Endothelial cell (in vitro differentiated cells): Measurements from ENCODE around the gene MRPS27. TPM values are rescaled to one million over a fixed set of nuclear protein-coding genes. Genes with fewer than 3 reads are reported as not detected.

Experiments
- DNase-seq: peaks from one replicate; pipeline ENCODE4 v3.0.0; 2021; ENCODE audit warnings: low spot score
- H3K27ac Mint-ChIP-seq: one replicate; pipeline ENCODE4 v1.8.0; 2021; ENCODE audit warnings: mixed read lengths, inconsistent platforms; ENCODE audit not compliant: unreplicated experiment
- H3K27me3 Mint-ChIP-seq: one replicate; pipeline ENCODE4 v1.8.0; 2021; ENCODE audit warnings: mild to moderate bottlenecking, moderate library complexity, mixed read lengths, inconsistent platforms; ENCODE audit not compliant: unreplicated experiment
- H3K36me3 Mint-ChIP-seq: one replicate; pipeline ENCODE4 v1.8.0; 2021; ENCODE audit warnings: mild to moderate bottlenecking, low read depth, mixed read lengths, inconsistent platforms; ENCODE audit not compliant: unreplicated experiment
- H3K4me1 Mint-ChIP-seq: one replicate; pipeline ENCODE4 v1.8.0; 2021; ENCODE audit warnings: mild to moderate bottlenecking, mixed read lengths, inconsistent platforms; ENCODE audit not compliant: unreplicated experiment
- H3K4me3 Mint-ChIP-seq: one replicate; pipeline ENCODE4 v1.8.0; 2021; ENCODE audit warnings: mild to moderate bottlenecking, mixed read lengths, inconsistent platforms; ENCODE audit not compliant: unreplicated experiment
- H3K9me3 Mint-ChIP-seq: one replicate; pipeline ENCODE4 v1.8.0; 2021; ENCODE audit warnings: mixed read lengths, inconsistent platforms; ENCODE audit not compliant: unreplicated experiment
- CTCF ChIP-seq: fragments of 200-600 bp; sonication (generic); IDR thresholded peaks from one replicate; pipeline ENCODE4 v1.5.0; 2021; ENCODE audit warnings: antibody characterized with exemption; ENCODE audit not compliant: unreplicated experiment
- total RNA-seq: library from RNA; stranded (reverse); fragmentation: NEBNext Ultra II Directional; extraction: Animal tissue kit (Norgen Biotek cat#: 25700); gene quantifications from one replicate; pipeline ENCODE4 v1.2.1, GENCODE V29; 2021; ENCODE audit not compliant: unreplicated experiment

The MRPS27 gene
- total RNA-seq, 1 donor from 2014 or later = 62.8 TPM

GRCh38 chr5:72293495-72294055 lies 26.5 kb downstream of the MRPS27 start:
- H3K4me1 Mint-ChIP-seq = no peaks in the 10 kb centered on the region
- no peak overlapping the region for H3K27ac Mint-ChIP-seq
- H3K36me3 Mint-ChIP-seq = peaks cover 2% of the 10 kb centered on the region

DNA sequence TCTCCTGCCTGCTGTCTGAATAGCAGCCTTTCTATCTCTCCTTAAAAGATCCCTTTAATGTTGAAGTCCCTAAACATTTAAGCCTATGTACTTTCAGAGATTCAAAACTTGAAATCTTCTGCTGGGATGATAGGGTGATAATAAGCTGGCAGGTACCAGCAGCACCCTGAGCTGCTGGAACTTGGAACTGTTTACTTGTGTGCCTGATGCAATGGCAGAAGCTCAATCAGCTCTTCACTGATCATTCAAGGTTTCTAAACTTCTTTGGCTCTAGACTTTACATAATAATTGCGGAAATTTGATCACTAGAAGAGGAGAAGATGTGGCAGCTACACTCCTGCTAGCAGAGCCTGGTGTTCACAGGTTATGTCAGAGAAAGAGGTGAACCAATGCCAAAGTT lies 27.6 kb downstream of the MRPS27 start:
- no peak overlapping the region for H3K27ac Mint-ChIP-seq
- TF ChIP-seq CTCF = no peak
- H3K36me3 Mint-ChIP-seq = peaks cover 10% of the 10 kb centered on the region
- H3K9me3 Mint-ChIP-seq = no peaks in the 10 kb centered on the region
- H3K27me3 Mint-ChIP-seq = peaks cover 2% of the 10 kb centered on the region
- H3K4me3 Mint-ChIP-seq = no peak overlapping the region
- no peak for DNase-seq
- no peaks in the 10 kb centered on the region for H3K4me1 Mint-ChIP-seq

More at GRCh38 chr5:72293495-72294055, 26.5 kb downstream of the MRPS27 start:
- Mint-ChIP-seq H3K4me3 (no peak overlapping the region), H3K9me3 (no peaks in the 10 kb centered on the region), H3K27me3 (no peaks in the 10 kb centered on the region)
- TF ChIP-seq CTCF = no peak
- DNase-seq = no peak

- Mint-ChIP-seq H3K27ac (no peak overlapping the region), H3K4me1 (no peaks in the 10 kb centered on the region), H3K27me3 (peaks cover 2% of the 10 kb centered on the region), H3K9me3 (no peaks in the 10 kb centered on the region), H3K36me3 (peaks cover 11% of the 10 kb centered on the region), H3K4me3 (no peak overlapping the region)
- TF ChIP-seq CTCF = no peak
- DNase-seq = no peak
These were observed 28.4 kb downstream of the MRPS27 start for GRCh38 chr5:72291601-72292000.

DNA sequence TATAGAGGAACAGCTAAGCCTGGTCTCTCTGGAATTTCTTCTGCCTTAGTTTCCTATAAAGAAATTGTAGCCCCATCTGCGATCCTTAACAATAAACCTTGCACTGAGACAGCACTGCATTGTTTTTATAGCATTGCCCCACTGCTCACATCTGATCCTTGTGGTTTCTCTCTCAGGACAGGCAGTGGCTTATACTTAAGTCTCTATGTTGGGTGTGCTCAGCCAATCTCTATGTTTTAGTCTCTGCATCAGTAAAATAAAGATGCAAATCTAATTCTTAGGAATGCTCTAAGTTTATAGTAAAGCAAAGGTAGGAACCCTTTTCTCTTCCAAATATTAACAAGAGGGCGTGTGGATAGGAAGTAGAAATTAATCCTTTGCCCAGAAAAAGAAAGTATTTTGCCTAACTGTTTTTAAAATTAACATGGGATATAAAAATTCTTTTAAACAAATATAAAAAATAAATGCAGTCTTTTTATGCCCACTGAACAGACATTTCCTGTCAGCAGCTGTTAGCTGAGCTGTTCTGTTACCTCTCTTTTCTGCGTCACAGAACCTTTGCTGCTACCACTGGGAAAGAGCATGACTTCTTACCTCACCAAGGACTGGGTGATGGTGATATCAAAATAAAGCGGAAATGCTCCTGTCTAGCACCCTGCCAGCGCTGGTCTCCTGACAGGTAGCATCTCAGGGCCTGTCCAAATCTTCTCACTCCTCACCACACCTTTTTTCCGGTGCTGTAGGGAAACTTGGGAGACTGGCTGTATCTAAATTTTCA lies 29.5 kb downstream of the MRPS27 start:
- H3K4me3 Mint-ChIP-seq = no peak overlapping the region
- H3K36me3 Mint-ChIP-seq = peaks cover 11% of the 10 kb centered on the region
- H3K27me3 Mint-ChIP-seq = peaks cover 2% of the 10 kb centered on the region
- no peaks in the 10 kb centered on the region for H3K9me3 Mint-ChIP-seq
- TF ChIP-seq CTCF = no peak
- H3K27ac Mint-ChIP-seq = no peak overlapping the region
- no peaks in the 10 kb centered on the region for H3K4me1 Mint-ChIP-seq
- no peak for DNase-seq

DNA sequence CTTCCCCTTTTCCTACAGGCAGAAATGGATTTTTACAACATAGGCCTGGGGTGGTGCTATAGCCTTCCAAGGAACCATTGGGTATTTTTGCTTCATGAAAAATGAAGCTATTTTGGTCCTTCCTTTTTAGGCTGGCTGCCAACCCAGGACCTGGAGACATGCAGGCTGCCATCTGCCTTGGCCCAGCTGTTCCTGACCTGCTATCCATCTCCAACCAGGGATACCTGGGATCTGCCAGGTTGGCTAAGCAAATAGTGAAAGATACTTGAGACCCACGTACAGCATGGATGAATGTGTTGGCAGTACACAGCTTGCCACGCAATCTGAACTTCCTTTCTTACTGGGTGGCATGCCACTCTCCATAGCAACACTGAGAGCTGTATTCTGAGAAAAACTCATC lies 31.1 kb downstream of the MRPS27 start:
- peaks cover 11% of the 10 kb centered on the region for H3K36me3 Mint-ChIP-seq
- no peak for TF ChIP-seq CTCF
- H3K4me3 Mint-ChIP-seq = no peak overlapping the region
- H3K27me3 Mint-ChIP-seq = peaks cover 2% of the 10 kb centered on the region
- H3K4me1 Mint-ChIP-seq = no peaks in the 10 kb centered on the region
- no peaks in the 10 kb centered on the region for H3K9me3 Mint-ChIP-seq
- DNase-seq = no peak
- no peak overlapping the region for H3K27ac Mint-ChIP-seq
